Endothelial cell (in vitro differentiated cells): Measurements from ENCODE around the gene GUK1. TPM values are rescaled to one million over a fixed set of nuclear protein-coding genes. Genes with fewer than 3 reads are reported as not detected.
A peak's percentile ranks its signal among the peaks of the same experiment; 100 is the strongest.

Source experiments
- DNase-seq: peaks from one replicate; pipeline ENCODE4 v3.0.0; 2021; ENCODE audit warnings: low spot score
- H3K27ac Mint-ChIP-seq: one replicate; pipeline ENCODE4 v1.8.0; 2021; ENCODE audit warnings: mixed read lengths, inconsistent platforms; ENCODE audit not compliant: unreplicated experiment
- H3K27me3 Mint-ChIP-seq: one replicate; pipeline ENCODE4 v1.8.0; 2021; ENCODE audit warnings: mild to moderate bottlenecking, moderate library complexity, mixed read lengths, inconsistent platforms; ENCODE audit not compliant: unreplicated experiment
- H3K36me3 Mint-ChIP-seq: one replicate; pipeline ENCODE4 v1.8.0; 2021; ENCODE audit warnings: mild to moderate bottlenecking, low read depth, mixed read lengths, inconsistent platforms; ENCODE audit not compliant: unreplicated experiment
- H3K4me1 Mint-ChIP-seq: one replicate; pipeline ENCODE4 v1.8.0; 2021; ENCODE audit warnings: mild to moderate bottlenecking, mixed read lengths, inconsistent platforms; ENCODE audit not compliant: unreplicated experiment
- H3K4me3 Mint-ChIP-seq: one replicate; pipeline ENCODE4 v1.8.0; 2021; ENCODE audit warnings: mild to moderate bottlenecking, mixed read lengths, inconsistent platforms; ENCODE audit not compliant: unreplicated experiment
- H3K9me3 Mint-ChIP-seq: one replicate; pipeline ENCODE4 v1.8.0; 2021; ENCODE audit warnings: mixed read lengths, inconsistent platforms; ENCODE audit not compliant: unreplicated experiment
- total RNA-seq: library from RNA; stranded (reverse); fragmentation: NEBNext Ultra II Directional; extraction: Animal tissue kit (Norgen Biotek cat#: 25700); gene quantifications from one replicate; pipeline ENCODE4 v1.2.1, GENCODE V29; 2021; ENCODE audit not compliant: unreplicated experiment
- TF ChIP-seq, protein P1 (sequence below): fragments of 200-600 bp; sonication (generic); IDR thresholded peaks from one replicate; pipeline ENCODE4 v1.5.0; 2021; ENCODE audit warnings: antibody characterized with exemption; ENCODE audit not compliant: unreplicated experiment

GUK1 gene
- total RNA-seq, 1 donor from 2014 or later, result 280 TPM

DNA sequence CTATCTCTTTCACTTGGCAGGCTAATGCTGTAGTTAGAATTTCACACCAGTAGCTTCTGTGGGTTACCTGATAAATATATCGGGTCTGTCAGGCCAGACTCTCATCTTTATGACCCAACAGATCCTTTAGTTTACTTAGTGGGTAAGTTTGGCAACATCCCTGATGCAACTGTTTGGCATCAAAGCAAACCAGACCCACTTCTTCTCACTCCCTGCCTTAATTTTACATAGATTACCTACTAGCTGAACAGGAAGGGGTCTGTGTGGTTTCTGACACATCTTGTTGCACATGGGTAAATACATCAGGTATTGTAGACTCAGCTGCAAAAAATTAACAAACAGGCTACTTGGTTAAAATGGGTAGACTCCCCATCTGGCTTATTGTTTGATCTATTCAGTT lies 3.2 kb upstream of the GUK1 start:
- Mint-ChIP-seq H3K9me3 (no peaks in the 10 kb centered on the region), H3K27me3 (peaks cover 6% of the 10 kb centered on the region), H3K4me3 (no peak overlapping the region), H3K4me1 (peaks cover 9% of the 10 kb centered on the region), H3K27ac (no peak overlapping the region), H3K36me3 (no peaks in the 10 kb centered on the region)
- no peak for DNase-seq
- TF ChIP-seq, protein P1, sequence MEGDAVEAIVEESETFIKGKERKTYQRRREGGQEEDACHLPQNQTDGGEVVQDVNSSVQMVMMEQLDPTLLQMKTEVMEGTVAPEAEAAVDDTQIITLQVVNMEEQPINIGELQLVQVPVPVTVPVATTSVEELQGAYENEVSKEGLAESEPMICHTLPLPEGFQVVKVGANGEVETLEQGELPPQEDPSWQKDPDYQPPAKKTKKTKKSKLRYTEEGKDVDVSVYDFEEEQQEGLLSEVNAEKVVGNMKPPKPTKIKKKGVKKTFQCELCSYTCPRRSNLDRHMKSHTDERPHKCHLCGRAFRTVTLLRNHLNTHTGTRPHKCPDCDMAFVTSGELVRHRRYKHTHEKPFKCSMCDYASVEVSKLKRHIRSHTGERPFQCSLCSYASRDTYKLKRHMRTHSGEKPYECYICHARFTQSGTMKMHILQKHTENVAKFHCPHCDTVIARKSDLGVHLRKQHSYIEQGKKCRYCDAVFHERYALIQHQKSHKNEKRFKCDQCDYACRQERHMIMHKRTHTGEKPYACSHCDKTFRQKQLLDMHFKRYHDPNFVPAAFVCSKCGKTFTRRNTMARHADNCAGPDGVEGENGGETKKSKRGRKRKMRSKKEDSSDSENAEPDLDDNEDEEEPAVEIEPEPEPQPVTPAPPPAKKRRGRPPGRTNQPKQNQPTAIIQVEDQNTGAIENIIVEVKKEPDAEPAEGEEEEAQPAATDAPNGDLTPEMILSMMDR, result no peak

DNA sequence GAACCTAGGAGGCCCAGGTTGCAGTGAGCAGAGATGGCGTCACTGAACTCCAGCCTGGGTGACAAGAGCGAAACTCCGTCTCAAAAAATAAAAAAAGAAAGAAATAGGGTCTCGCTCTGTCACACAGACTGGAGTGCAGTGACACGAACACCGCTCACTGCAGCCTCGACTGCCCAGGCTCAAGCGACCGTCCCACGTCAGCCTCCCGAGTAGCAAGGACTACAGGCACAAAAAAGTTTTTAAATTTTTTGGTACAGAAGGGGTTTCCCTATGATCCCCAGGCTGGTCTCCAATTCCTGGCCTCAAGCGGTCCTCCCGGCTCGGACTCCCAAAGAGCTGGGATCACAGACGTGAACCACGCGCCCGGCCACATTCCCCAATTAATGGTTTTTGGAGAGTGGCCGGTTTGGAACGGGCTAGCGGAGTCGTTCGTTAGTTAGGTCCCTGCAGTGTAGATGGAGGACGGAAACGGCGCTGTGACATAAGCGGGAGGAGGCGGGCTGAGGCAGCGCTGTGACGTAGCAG lies 611 bp upstream of the GUK1 start:
- no peak for DNase-seq
- Mint-ChIP-seq H3K9me3 (no peaks in the 10 kb centered on the region), H3K27me3 (peaks cover 11% of the 10 kb centered on the region), H3K27ac (peak overlapping the region; percentile 94), H3K4me3 (peak overlapping the region; percentile 94), H3K36me3 (peaks cover 8% of the 10 kb centered on the region), H3K4me1 (peaks cover 25% of the 10 kb centered on the region)
- TF ChIP-seq, protein P1, result no peak

DNA sequence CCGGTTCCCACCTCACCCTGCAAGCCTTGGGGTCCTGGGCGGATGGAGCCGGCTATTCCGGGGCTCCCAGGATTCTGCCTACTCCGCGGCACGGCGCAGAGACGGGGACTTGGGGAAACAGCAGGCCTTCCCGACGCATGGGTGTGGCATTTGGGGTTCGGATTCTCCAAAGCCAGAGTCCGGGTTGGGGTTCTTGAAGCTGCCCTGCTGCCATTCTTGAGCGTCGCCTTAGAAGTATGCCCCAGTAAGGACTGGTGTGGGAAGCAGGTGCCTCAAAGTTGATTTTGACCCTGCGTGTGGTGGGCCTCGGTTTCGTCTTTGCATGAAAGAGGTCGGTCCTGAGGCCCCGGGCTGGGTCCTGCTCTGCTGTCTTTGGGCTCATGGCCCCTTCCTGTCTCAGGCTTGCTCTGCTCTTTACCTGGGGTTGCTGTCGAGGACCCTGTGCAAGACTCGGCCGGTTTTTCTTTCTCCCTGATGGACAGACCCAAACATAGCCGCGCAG lies 696 bp downstream of the GUK1 start:
- H3K4me1 Mint-ChIP-seq, result peaks cover 25% of the 10 kb centered on the region
- H3K4me3 Mint-ChIP-seq, result peak overlapping the region; percentile 94
- peaks cover 8% of the 10 kb centered on the region for H3K36me3 Mint-ChIP-seq
- no peaks in the 10 kb centered on the region for H3K9me3 Mint-ChIP-seq
- DNase-seq, result no peak
- peak overlapping the region; percentile 80 for H3K27ac Mint-ChIP-seq
- TF ChIP-seq, protein P1, result no peak
- peaks cover 11% of the 10 kb centered on the region for H3K27me3 Mint-ChIP-seq

DNA sequence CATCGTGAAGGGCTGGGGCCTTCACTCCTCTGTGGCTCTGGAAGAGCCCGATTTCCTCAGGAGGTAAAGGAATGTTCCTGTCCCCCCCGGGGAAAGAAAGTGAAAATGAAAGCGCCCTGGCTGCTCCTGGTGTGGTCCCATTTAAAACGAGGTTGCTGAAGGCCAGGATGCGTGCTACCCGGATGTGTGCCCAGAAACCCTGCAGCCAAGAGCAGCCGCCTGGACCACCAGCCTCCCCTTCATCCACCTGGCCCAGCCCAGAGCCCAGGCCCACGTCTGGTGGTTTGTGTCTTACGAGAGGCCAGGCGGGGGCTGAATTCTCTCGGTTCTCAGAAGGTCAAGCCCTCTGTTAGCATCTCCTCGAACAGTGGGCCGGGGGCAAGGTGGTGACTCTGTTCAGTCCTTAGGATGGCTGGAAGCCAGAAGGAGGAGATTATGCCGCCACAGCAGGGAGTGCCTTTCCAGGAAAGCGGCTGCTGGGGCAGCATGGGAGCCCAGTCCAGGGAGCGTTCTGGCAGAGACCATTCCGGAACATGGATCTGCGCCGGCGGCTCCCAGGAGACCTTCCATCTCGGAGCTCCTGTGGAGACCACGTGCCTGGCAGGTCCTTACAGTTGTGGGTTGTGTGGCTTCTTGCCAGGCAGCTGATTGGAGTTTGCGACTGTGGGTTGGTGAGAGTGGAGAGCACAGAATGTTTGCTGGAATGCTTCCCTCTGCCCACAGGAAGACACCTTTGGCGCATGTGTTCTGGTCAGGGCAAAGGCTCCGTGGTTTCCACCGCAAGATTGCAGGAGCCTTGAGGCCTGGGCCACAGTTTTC lies 1.4 kb downstream of the GUK1 start:
- peaks cover 8% of the 10 kb centered on the region for H3K36me3 Mint-ChIP-seq
- H3K9me3 Mint-ChIP-seq, result no peaks in the 10 kb centered on the region
- TF ChIP-seq, protein P1, result no peak
- H3K27me3 Mint-ChIP-seq, result peaks cover 11% of the 10 kb centered on the region
- no peak for DNase-seq
- H3K4me1 Mint-ChIP-seq, result peaks cover 25% of the 10 kb centered on the region
- peak overlapping the region; percentile 94 for H3K4me3 Mint-ChIP-seq
- peak overlapping the region; percentile 80 for H3K27ac Mint-ChIP-seq

DNA sequence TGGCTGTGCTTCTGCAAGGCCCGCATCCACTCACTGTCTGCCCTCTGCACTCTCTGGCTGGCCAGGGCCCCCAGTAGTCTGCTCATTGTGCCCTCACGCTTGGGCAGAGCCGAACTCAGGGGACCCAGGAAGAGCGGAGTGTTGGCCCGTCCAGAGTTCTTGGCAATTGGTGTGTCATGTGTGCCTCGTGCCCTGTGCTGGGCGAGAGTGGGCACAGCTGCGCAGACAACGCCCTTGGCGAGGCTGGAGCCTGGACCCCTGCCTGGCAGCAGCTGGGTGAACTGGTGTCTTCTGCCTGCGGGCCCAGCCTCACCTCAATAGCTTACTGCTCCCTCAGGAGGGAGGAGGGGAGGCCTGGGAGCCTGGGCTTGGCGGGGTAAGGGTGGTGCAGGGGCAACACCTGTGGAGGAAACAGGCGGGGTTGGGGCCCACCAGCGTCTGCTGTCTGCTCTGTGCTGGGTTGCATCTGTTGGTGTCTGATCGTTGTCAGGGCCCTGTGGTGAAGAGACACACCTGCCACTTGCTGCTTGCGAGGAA lies 2.1 kb downstream of the GUK1 start:
- DNase-seq, result no peak
- Mint-ChIP-seq H3K4me1 (peaks cover 25% of the 10 kb centered on the region), H3K4me3 (peak overlapping the region; percentile 94)

More for the DNA sequence above, 2.1 kb downstream of the GUK1 start:
- peaks cover 11% of the 10 kb centered on the region for H3K27me3 Mint-ChIP-seq
- TF ChIP-seq, protein P1, result no peak
- H3K36me3 Mint-ChIP-seq, result peaks cover 8% of the 10 kb centered on the region
- no peak overlapping the region for H3K27ac Mint-ChIP-seq
- H3K9me3 Mint-ChIP-seq, result no peaks in the 10 kb centered on the region
